Measurements from ENCODE around the gene ANKH. TPM values are rescaled to one million over a fixed set of nuclear protein-coding genes. Genes with fewer than 3 reads are reported as not detected.

The ANKH gene
- polyA plus RNA-seq, 4 donors, result 33.0 to 82.2 (median 41.9) TPM

GRCh38 chr5:14896131-14896530, 24.6 kb upstream of the ANKH start:
- H3K27ac ChIP-seq (ENCODE audit: low read depth in 1 of 3, low read length in 2 of 3), result peak overlapping the region in 2 of 3 donors; percentile 29 to 64
- no peak for FAIRE-seq

GRCh38 chr5:14895301-14895700, 23.7 kb upstream of the ANKH start:
- no peaks in the 10 kb centered on the region for H3K36me3 ChIP-seq (ENCODE audit: control insufficient read depth in 3 of 3, insufficient read depth in 2 of 3, low read depth in 1 of 3, low read length in 3 of 3)
- H3K27ac ChIP-seq (ENCODE audit: low read depth in 1 of 3, low read length in 2 of 3), result peak overlapping the region in 2 of 3 donors; percentile 53 to 64
- no peaks in the 10 kb centered on the region for H3K9me3 ChIP-seq (ENCODE audit: control insufficient read depth in 2 of 2, insufficient read depth in 1 of 2, low read depth in 1 of 2, low read length in 1 of 2)
- FAIRE-seq, result peak; percentile 72
- no peaks in the 10 kb centered on the region for H3K27me3 ChIP-seq (ENCODE audit: control insufficient read depth in 3 of 3, insufficient read depth in 3 of 3, low read length in 3 of 3)
- DNase-seq, result peak; percentile 90 to 97
- no peak overlapping the region for H3K4me3 ChIP-seq (ENCODE audit: low read depth in 1 of 3, low read length in 3 of 3)
- 18 to 62% (median 32%) methylated on average over 6 of the region's 6 CpGs for WGBS, 3 donors
- peaks cover 0 to 30% (median 4%) of the 10 kb centered on the region in 3 donors for H3K4me1 ChIP-seq (ENCODE audit: control insufficient read depth in 3 of 3, insufficient read depth in 2 of 3, low read depth in 1 of 3, low read length in 2 of 3)

More at GRCh38 chr5:14896131-14896530, 24.6 kb upstream of the ANKH start:
- H3K36me3 ChIP-seq (ENCODE audit: control insufficient read depth in 3 of 3, insufficient read depth in 2 of 3, low read depth in 1 of 3, low read length in 3 of 3), result no peaks in the 10 kb centered on the region
- WGBS, 3 donors, result 27 to 67% (median 44%) methylated on average over 7 of the region's 7 CpGs
- H3K4me1 ChIP-seq (ENCODE audit: control insufficient read depth in 3 of 3, insufficient read depth in 2 of 3, low read depth in 1 of 3, low read length in 2 of 3), result peaks cover 0 to 36% (median 7%) of the 10 kb centered on the region in 3 donors
- H3K27me3 ChIP-seq (ENCODE audit: control insufficient read depth in 3 of 3, insufficient read depth in 3 of 3, low read length in 3 of 3), result no peaks in the 10 kb centered on the region
- H3K9me3 ChIP-seq (ENCODE audit: control insufficient read depth in 2 of 2, insufficient read depth in 1 of 2, low read depth in 1 of 2, low read length in 1 of 2), result no peaks in the 10 kb centered on the region
- H3K4me3 ChIP-seq (ENCODE audit: low read depth in 1 of 3, low read length in 3 of 3), result no peak overlapping the region
- DNase-seq, result peak; percentile 70 to 79

- DNase-seq, result peak in 1 of 2 donors; percentile 16
- 85 to 94% (median 89%) methylated on average over 3 of the region's 3 CpGs for WGBS, 3 donors
- H3K9me3 ChIP-seq (ENCODE audit: control insufficient read depth in 2 of 2, insufficient read depth in 1 of 2, low read depth in 1 of 2, low read length in 1 of 2), result no peaks in the 10 kb centered on the region
Observed at GRCh38 chr5:14894748-14895147, 23.2 kb upstream of the ANKH start.

GRCh38 chr5:14893381-14893780, 21.8 kb upstream of the ANKH start:
- no peaks in the 10 kb centered on the region for H3K27me3 ChIP-seq (ENCODE audit: control insufficient read depth in 3 of 3, insufficient read depth in 3 of 3, low read length in 3 of 3)
- DNase-seq, result peak; percentile 69 to 75
- no peak for FAIRE-seq
- H3K9me3 ChIP-seq (ENCODE audit: control insufficient read depth in 2 of 2, insufficient read depth in 1 of 2, low read depth in 1 of 2, low read length in 1 of 2), result no peaks in the 10 kb centered on the region
- peaks cover 0 to 30% (median 4%) of the 10 kb centered on the region in 3 donors for H3K4me1 ChIP-seq (ENCODE audit: control insufficient read depth in 3 of 3, insufficient read depth in 2 of 3, low read depth in 1 of 3, low read length in 2 of 3)
- no peak overlapping the region for H3K4me3 ChIP-seq (ENCODE audit: low read depth in 1 of 3, low read length in 3 of 3)
- H3K27ac ChIP-seq (ENCODE audit: low read depth in 1 of 3, low read length in 2 of 3), result peak overlapping the region in 1 of 3 donors; percentile 64
- no peaks in the 10 kb centered on the region for H3K36me3 ChIP-seq (ENCODE audit: control insufficient read depth in 3 of 3, insufficient read depth in 2 of 3, low read depth in 1 of 3, low read length in 3 of 3)

More at GRCh38 chr5:14894748-14895147, 23.2 kb upstream of the ANKH start:
- no peaks in the 10 kb centered on the region for H3K36me3 ChIP-seq (ENCODE audit: control insufficient read depth in 3 of 3, insufficient read depth in 2 of 3, low read depth in 1 of 3, low read length in 3 of 3)
- no peak for FAIRE-seq
- no peak overlapping the region for H3K4me3 ChIP-seq (ENCODE audit: low read depth in 1 of 3, low read length in 3 of 3)
- peaks cover 0 to 30% (median 4%) of the 10 kb centered on the region in 3 donors for H3K4me1 ChIP-seq (ENCODE audit: control insufficient read depth in 3 of 3, insufficient read depth in 2 of 3, low read depth in 1 of 3, low read length in 2 of 3)
- no peaks in the 10 kb centered on the region for H3K27me3 ChIP-seq (ENCODE audit: control insufficient read depth in 3 of 3, insufficient read depth in 3 of 3, low read length in 3 of 3)
- H3K27ac ChIP-seq (ENCODE audit: low read depth in 1 of 3, low read length in 2 of 3), result peak overlapping the region in 2 of 3 donors; percentile 53 to 64

GRCh38 chr5:14890846-14891245, 19.3 kb upstream of the ANKH start:
- Histone ChIP-seq H3K4me1 (ENCODE audit: control insufficient read depth in 3 of 3, insufficient read depth in 2 of 3, low read depth in 1 of 3, low read length in 2 of 3) (peaks cover 0 to 25% (median 4%) of the 10 kb centered on the region in 3 donors), H3K27me3 (ENCODE audit: control insufficient read depth in 3 of 3, insufficient read depth in 3 of 3, low read length in 3 of 3) (no peaks in the 10 kb centered on the region), H3K4me3 (ENCODE audit: low read depth in 1 of 3, low read length in 3 of 3) (no peak overlapping the region), H3K9me3 (ENCODE audit: control insufficient read depth in 2 of 2, insufficient read depth in 1 of 2, low read depth in 1 of 2, low read length in 1 of 2) (no peaks in the 10 kb centered on the region), H3K36me3 (ENCODE audit: control insufficient read depth in 3 of 3, insufficient read depth in 2 of 3, low read depth in 1 of 3, low read length in 3 of 3) (no peaks in the 10 kb centered on the region), H3K27ac (ENCODE audit: low read depth in 1 of 3, low read length in 2 of 3) (no peak overlapping the region)
- FAIRE-seq, result no peak
- no peak for DNase-seq
- 87 to 96% (median 92%) methylated on average over 5 of the region's 5 CpGs for WGBS, 3 donors

GRCh38 chr5:14884062-14884612, 12.6 kb upstream of the ANKH start:
- 83 to 90% (median 88%) methylated on average over 4 of the region's 4 CpGs for WGBS, 3 donors
- Histone ChIP-seq H3K36me3 (ENCODE audit: control insufficient read depth in 3 of 3, insufficient read depth in 2 of 3, low read depth in 1 of 3, low read length in 3 of 3) (no peaks in the 10 kb centered on the region), H3K4me3 (ENCODE audit: low read depth in 1 of 3, low read length in 3 of 3) (no peak overlapping the region), H3K27ac (ENCODE audit: low read depth in 1 of 3, low read length in 2 of 3) (no peak overlapping the region), H3K4me1 (ENCODE audit: control insufficient read depth in 3 of 3, insufficient read depth in 2 of 3, low read depth in 1 of 3, low read length in 2 of 3) (peaks cover 0 to 15% (median 0%) of the 10 kb centered on the region in 3 donors), H3K9me3 (ENCODE audit: control insufficient read depth in 2 of 2, insufficient read depth in 1 of 2, low read depth in 1 of 2, low read length in 1 of 2) (no peaks in the 10 kb centered on the region), H3K27me3 (ENCODE audit: control insufficient read depth in 3 of 3, insufficient read depth in 3 of 3, low read length in 3 of 3) (no peaks in the 10 kb centered on the region)
- FAIRE-seq, result no peak
- peak in 1 of 2 donors; percentile 35 for DNase-seq

- no peak overlapping the region for H3K27ac ChIP-seq (ENCODE audit: low read depth in 1 of 3, low read length in 2 of 3)
- FAIRE-seq (no peak), DNase-seq (no peak)
- H3K4me1 ChIP-seq (ENCODE audit: control insufficient read depth in 3 of 3, insufficient read depth in 2 of 3, low read depth in 1 of 3, low read length in 2 of 3), result peaks cover 0 to 17% (median 0%) of the 10 kb centered on the region in 3 donors
- H3K27me3 ChIP-seq (ENCODE audit: control insufficient read depth in 3 of 3, insufficient read depth in 3 of 3, low read length in 3 of 3), result peaks cover 0 to 2% (median 0%) of the 10 kb centered on the region in 3 donors
- no peaks in the 10 kb centered on the region for H3K36me3 ChIP-seq (ENCODE audit: control insufficient read depth in 3 of 3, insufficient read depth in 2 of 3, low read depth in 1 of 3, low read length in 3 of 3)
- no peak overlapping the region for H3K4me3 ChIP-seq (ENCODE audit: low read depth in 1 of 3, low read length in 3 of 3)
- 73 to 83% (median 75%) methylated on average over 10 of the region's 10 CpGs for WGBS, 3 donors
- no peaks in the 10 kb centered on the region for H3K9me3 ChIP-seq (ENCODE audit: control insufficient read depth in 2 of 2, insufficient read depth in 1 of 2, low read depth in 1 of 2, low read length in 1 of 2)
Observed at GRCh38 chr5:14882658-14883580, 11.3 kb upstream of the ANKH start.

- H3K4me1 ChIP-seq (ENCODE audit: control insufficient read depth in 3 of 3, insufficient read depth in 2 of 3, low read depth in 1 of 3, low read length in 2 of 3), result peaks cover 0 to 17% (median 0%) of the 10 kb centered on the region in 3 donors
- no peak overlapping the region for H3K27ac ChIP-seq (ENCODE audit: low read depth in 1 of 3, low read length in 2 of 3)
- peaks cover 0 to 2% (median 0%) of the 10 kb centered on the region in 3 donors for H3K27me3 ChIP-seq (ENCODE audit: control insufficient read depth in 3 of 3, insufficient read depth in 3 of 3, low read length in 3 of 3)
- 79 to 88% (median 83%) methylated on average over 9 of the region's 9 CpGs for WGBS, 3 donors
- DNase-seq (no peak), FAIRE-seq (no peak)
- H3K4me3 ChIP-seq (ENCODE audit: low read depth in 1 of 3, low read length in 3 of 3), result no peak overlapping the region
- no peaks in the 10 kb centered on the region for H3K36me3 ChIP-seq (ENCODE audit: control insufficient read depth in 3 of 3, insufficient read depth in 2 of 3, low read depth in 1 of 3, low read length in 3 of 3)
- H3K9me3 ChIP-seq (ENCODE audit: control insufficient read depth in 2 of 2, insufficient read depth in 1 of 2, low read depth in 1 of 2, low read length in 1 of 2), result no peaks in the 10 kb centered on the region
Observed at GRCh38 chr5:14881826-14882225, 10.2 kb upstream of the ANKH start.
